Transverse colon (tissue), 4 donors: ENCODE measurements around the gene DZIP3. TPM values are rescaled to one million over a fixed set of nuclear protein-coding genes. Genes with fewer than 3 reads are reported as not detected.
"Not testable (repeated sequence)": the region's sequence is repeated elsewhere in the genome, so short reads cannot be mapped to it uniquely, and the experiment has no call there.

ENCODE experiments used
- DNase-seq: peaks from one replicate; pipeline ENCODE4 v3.0.0-alpha.2; 2019
- H3K27ac ChIP-seq, 4 donors: fragments of 200-600 bp; sonication (generic); 2 replicates each; pipeline ENCODE4 v1.5.1; 2016 to 2018; ENCODE audit warnings: inconsistent platforms in 4 of 4
- H3K27me3 ChIP-seq: fragments of 200-600 bp; sonication (generic); 2 replicates; pipeline ENCODE4 v1.5.1; 2017; ENCODE audit warnings: inconsistent platforms
- H3K36me3 ChIP-seq, 4 donors: fragments of 200-600 bp; sonication (generic); 2 replicates each; pipeline ENCODE4 v1.5.1; 2017 to 2019; ENCODE audit warnings: inconsistent platforms in 4 of 4
- H3K4me1 ChIP-seq, 4 donors: fragments of 200-600 bp; sonication (generic); 2 replicates each; pipeline ENCODE4 v1.5.1; 2017 to 2020; ENCODE audit warnings: inconsistent platforms in 4 of 4
- H3K4me3 ChIP-seq, 4 donors: fragments of 200-600 bp; sonication (generic); 1 replicate in 1 of 4; 2 replicates in 3 of 4; pipeline versions ENCODE4 v1.5.1 to v1.6.1; 2017 to 2019; ENCODE audit warnings: inconsistent platforms in 4 of 4
- H3K9me3 ChIP-seq, 2 donors: fragments of 200-600 bp; sonication (generic); 2 replicates each; pipeline ENCODE4 v1.5.1; 2017 to 2019; ENCODE audit warnings: inconsistent platforms in 2 of 2
- CTCF ChIP-seq, 5 experiments: fragments of 200-600 bp in 3 of 5; fragments of 450-650 bp in 2 of 5; sonication (generic) in 3 of 5; IDR thresholded peaks; 1 replicate in 2 of 5; 2 replicates in 3 of 5; pipeline ENCODE4 v1.5.1; 2016 to 2017; ENCODE audit warnings: antibody characterized with exemption in 5 of 5, inconsistent platforms in 3 of 5, mild to moderate bottlenecking in 2 of 5, moderate library complexity in 1 of 5
- EP300 ChIP-seq: sonication (generic); formaldehyde crosslinking; IDR thresholded peaks from one replicate; pipeline ENCODE4 v1.6.1; 2017; ENCODE audit warnings: antibody characterized with exemption, low read depth
- POLR2A ChIP-seq: fragments of 450-650 bp; IDR thresholded peaks from one replicate; pipeline ENCODE4 v1.6.1; 2016; ENCODE audit warnings: antibody characterized with exemption, mild to moderate bottlenecking, moderate library complexity
- POLR2AphosphoS5 ChIP-seq, 3 donors: sonication (generic); formaldehyde crosslinking; IDR thresholded peaks; one replicate each; pipeline ENCODE4 v1.6.1; 2016; ENCODE audit warnings: antibody characterized with exemption in 3 of 3
- WGBS, 2 donors: methylation state at CpG; one replicate each; pipeline ENCODE4 v1.1.5; 2018; ENCODE audit warnings: low coverage in 1 of 2; 5-methylcytosine and 5-hydroxymethylcytosine counted together
- in situ Hi-C, 4 donors: fragments of 200-750 bp; cut with MboI; loops; one replicate each; pipeline versions ENCODE4 v1.15.0 to v1.15.1; 2017; ENCODE audit warnings: low sequenced_read_pairs in 3 of 4, low pct_ligation_motif_present in 1 of 4, low pct_unique_long_range_greater_than_20kb in 1 of 4
- intact Hi-C: fragments of 100-400 bp; cut with DNase I; formaldehyde crosslinking; loops from one replicate; pipeline ENCODE4 v1.15.1; 2023; ENCODE audit warnings: low total_unique reads
- total RNA-seq, 4 donors: library from RNA; depleted of rRNA; stranded (reverse); fragments of >200 nt; gene quantifications; one replicate each; pipeline ENCODE4 v1.1.0, GENCODE V29; 2016

The DZIP3 gene
- total RNA-seq, 4 donors from 2014 or later: 1.5 to 7.4 (median 4.1) TPM

- TF ChIP-seq EP300: no peak
- no peak for TF ChIP-seq POLR2AphosphoS5 (IDR thresholded peaks at IDR 0.05)
- TF ChIP-seq CTCF (IDR thresholded peaks at IDR 0.05): no peak
- TF ChIP-seq POLR2A: no peak
- no peaks in the 10 kb centered on the region for H3K27me3 ChIP-seq
- no peaks in the 10 kb centered on the region for H3K4me1 ChIP-seq
- intact Hi-C loops (no loop called here), in situ Hi-C loops (no loop called here)
- no peaks in the 10 kb centered on the region for H3K9me3 ChIP-seq
- H3K27ac ChIP-seq: no peak overlapping the region
- H3K36me3 ChIP-seq: no peaks in the 10 kb centered on the region
- no peak for DNase-seq
- H3K4me3 ChIP-seq: no peak overlapping the region
Measured at GRCh38 chr3:108672701-108673100, 83.2 kb downstream of the DZIP3 start.

- no peaks in the 10 kb centered on the region for H3K27me3 ChIP-seq
- DNase-seq: no peak
- no peak overlapping the region for H3K4me3 ChIP-seq
- no peak overlapping the region for H3K27ac ChIP-seq
- 77 to 90% methylated on average over 3 of the region's 3 CpGs for WGBS, 2 donors
- intact Hi-C loops: no loop called here
- TF ChIP-seq EP300 (no peak), CTCF (IDR thresholded peaks at IDR 0.05) (no peak), POLR2A (no peak), POLR2AphosphoS5 (IDR thresholded peaks at IDR 0.05) (no peak)
- no peaks in the 10 kb centered on the region for H3K4me1 ChIP-seq
- in situ Hi-C loops: no loop called here
- H3K9me3 ChIP-seq: no peaks in the 10 kb centered on the region
- H3K36me3 ChIP-seq: no peaks in the 10 kb centered on the region
Measured at GRCh38 chr3:108673988-108674661, 84.6 kb downstream of the DZIP3 start.

DNA sequence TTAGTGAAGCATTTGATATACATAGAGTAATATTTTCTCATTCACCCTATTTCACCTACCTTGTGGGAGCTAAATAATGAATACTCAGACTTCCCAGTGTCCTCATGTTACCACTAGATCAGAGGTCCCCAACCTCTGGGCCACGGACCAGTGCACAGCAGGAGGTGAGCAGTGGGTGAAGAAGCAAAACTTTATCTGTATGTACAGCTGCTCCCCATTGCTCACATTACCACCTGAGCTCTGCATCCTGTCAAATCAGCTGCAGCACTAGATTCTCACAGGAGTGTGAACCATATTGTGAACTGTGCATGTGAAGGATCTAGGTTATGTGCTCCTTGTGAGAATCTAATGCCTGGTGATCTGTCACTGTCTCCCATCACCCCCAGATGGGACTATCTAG, 88.3 kb downstream of the DZIP3 start:
- H3K4me1 ChIP-seq: no peaks in the 10 kb centered on the region
- no peak for DNase-seq
- no peak overlapping the region for H3K27ac ChIP-seq
- H3K4me3 ChIP-seq: no peak overlapping the region
- H3K9me3 ChIP-seq: no peaks in the 10 kb centered on the region
- WGBS, 2 donors: 89% methylated on average over 1 of the region's 1 CpG; no CpG with 5 or more reads in 1 of the 2 donors
- in situ Hi-C loops: no loop called here
- H3K27me3 ChIP-seq: no peaks in the 10 kb centered on the region
- TF ChIP-seq EP300: no peak
- TF ChIP-seq POLR2AphosphoS5 (IDR thresholded peaks at IDR 0.05): no peak
- TF ChIP-seq POLR2A: no peak
- TF ChIP-seq CTCF (IDR thresholded peaks at IDR 0.05): no peak
- intact Hi-C loops: no loop called here
- no peaks in the 10 kb centered on the region for H3K36me3 ChIP-seq

DNA sequence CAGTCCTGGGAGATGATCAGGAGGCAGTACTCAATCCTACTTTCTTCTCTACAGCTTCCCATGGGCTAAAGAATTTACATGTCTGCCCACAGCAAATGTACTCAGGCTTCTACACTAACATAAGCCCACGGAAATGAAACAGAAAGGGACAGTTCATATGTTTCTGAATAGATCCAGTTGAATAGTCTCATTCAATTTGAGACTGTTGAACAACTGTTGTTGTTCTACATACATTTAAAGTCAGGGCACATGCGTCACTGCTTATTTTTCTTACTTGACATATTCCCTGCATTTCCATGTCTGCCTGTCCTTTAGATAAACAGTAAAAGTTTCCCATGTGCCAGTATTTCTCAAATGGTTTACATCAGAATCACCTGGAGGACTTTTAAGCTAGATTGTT, 102.8 kb downstream of the DZIP3 start:
- H3K9me3 ChIP-seq, H3K4me3 ChIP-seq, H3K27ac ChIP-seq, H3K4me1 ChIP-seq, H3K27me3 ChIP-seq, intact Hi-C loops, DNase-seq, in situ Hi-C loops: not testable (repeated sequence)
- H3K36me3 ChIP-seq: peaks cover 0 to 10% (median 2%) of the 10 kb centered on the region in 4 donors
- WGBS, 2 donors: 71 to 86% methylated on average over 2 of the region's 2 CpGs

- H3K27me3 ChIP-seq: no peaks in the 10 kb centered on the region
- H3K27ac ChIP-seq: no peak overlapping the region
- no peak overlapping the region for H3K4me3 ChIP-seq
- H3K9me3 ChIP-seq: peaks cover 0 to 6% of the 10 kb centered on the region in 2 donors
- WGBS, 2 donors: 85 to 91% methylated on average over 1 of the region's 1 CpG
- intact Hi-C loops: no loop called here
- no peaks in the 10 kb centered on the region for H3K4me1 ChIP-seq
- TF ChIP-seq POLR2A: no peak
- no peak for TF ChIP-seq CTCF (IDR thresholded peaks at IDR 0.05)
- no peak for TF ChIP-seq EP300
- no peak for TF ChIP-seq POLR2AphosphoS5 (IDR thresholded peaks at IDR 0.05)
- no peak for DNase-seq
- peaks cover 0 to 4% (median under 1%) of the 10 kb centered on the region in 4 donors for H3K36me3 ChIP-seq
- in situ Hi-C loops: no loop called here
Measured at GRCh38 chr3:108698461-108698860, 108.9 kb downstream of the DZIP3 start.
